Cardiac fibroblast (primary cell): Measurements from ENCODE around the gene HOXD11.

ENCODE experiments used
- DNase-seq, 2 donors: peaks; one replicate each; pipeline versions ENCODE4 v3.0.0 to v3.0.0-alpha.2; 2010; ENCODE audit warnings: low read depth in 2 of 2
- H3K4me3 ChIP-seq, 2 donors: replicated peaks in 1 of 2; 1 replicate in 1 of 2; 2 replicates in 1 of 2; pipeline ENCODE4 v1.5.1; 2011; ENCODE audit warnings: low read depth in 2 of 2, low read length in 2 of 2, mild to moderate bottlenecking in 2 of 2, moderate library complexity in 1 of 2
- TF ChIP-seq, protein P1 (sequence below): IDR thresholded peaks from one replicate; pipeline ENCODE4 v1.5.1; 2011; ENCODE audit warnings: low read depth, mild to moderate bottlenecking, low read length, inconsistent platforms

Gene HOXD11

DNA sequence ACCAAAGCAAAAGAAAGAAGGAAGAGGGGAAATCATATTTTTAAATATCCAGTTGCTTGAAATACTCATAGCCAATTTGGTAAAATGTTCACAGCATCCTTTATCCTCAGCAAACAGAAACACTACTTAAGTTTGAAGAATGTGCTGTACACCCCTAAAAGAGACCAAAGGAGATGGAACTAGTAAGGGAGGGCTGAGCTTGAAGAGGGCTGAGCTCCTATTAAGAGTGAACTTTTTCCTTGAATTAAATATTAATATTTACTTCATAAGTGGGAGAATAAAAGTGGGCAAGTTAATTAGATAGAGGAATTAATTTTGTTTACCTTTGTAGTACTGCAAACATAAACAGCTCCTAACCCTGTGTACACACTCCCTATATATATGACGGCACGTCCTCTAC is 30.3 kb upstream of the HOXD11 start:
- H3K4me3 ChIP-seq, result no peak overlapping the region
- DNase-seq, result no peak
- TF ChIP-seq, protein P1, sequence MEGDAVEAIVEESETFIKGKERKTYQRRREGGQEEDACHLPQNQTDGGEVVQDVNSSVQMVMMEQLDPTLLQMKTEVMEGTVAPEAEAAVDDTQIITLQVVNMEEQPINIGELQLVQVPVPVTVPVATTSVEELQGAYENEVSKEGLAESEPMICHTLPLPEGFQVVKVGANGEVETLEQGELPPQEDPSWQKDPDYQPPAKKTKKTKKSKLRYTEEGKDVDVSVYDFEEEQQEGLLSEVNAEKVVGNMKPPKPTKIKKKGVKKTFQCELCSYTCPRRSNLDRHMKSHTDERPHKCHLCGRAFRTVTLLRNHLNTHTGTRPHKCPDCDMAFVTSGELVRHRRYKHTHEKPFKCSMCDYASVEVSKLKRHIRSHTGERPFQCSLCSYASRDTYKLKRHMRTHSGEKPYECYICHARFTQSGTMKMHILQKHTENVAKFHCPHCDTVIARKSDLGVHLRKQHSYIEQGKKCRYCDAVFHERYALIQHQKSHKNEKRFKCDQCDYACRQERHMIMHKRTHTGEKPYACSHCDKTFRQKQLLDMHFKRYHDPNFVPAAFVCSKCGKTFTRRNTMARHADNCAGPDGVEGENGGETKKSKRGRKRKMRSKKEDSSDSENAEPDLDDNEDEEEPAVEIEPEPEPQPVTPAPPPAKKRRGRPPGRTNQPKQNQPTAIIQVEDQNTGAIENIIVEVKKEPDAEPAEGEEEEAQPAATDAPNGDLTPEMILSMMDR, result no peak

DNA sequence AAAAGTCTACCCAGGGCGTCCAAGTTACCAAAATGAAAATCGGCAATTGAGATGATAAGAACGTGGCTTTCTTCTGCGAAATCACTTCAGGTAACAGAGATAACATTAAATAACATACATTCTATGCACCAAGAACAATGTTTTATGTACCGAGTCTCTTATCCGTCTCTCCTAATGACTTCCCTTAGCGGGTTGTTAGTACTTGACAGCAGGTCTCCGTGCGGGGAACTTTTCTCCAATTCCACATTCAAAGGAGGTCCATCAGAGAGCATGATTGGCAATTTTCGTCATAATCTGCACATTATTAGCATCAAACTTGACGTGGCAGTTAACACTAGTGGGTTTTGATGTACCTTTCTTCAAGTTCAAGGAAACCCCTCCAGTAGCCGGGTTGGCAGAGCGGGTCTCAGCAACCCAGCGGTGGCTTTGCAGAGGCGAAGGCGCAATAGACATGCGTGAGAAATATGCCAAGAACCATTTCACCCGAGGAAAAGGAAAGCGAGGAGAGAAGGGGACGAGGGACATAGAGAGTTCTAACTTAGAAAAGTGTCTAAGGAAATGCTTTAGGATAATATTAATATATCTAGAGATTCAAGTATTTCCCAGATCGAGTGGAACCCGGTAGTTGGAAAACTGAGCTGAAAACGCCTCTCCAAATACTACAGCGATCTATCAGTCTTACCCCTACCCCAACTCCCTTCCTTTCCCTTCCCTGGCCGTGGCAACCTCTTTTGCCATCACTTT is 28.4 kb upstream of the HOXD11 start:
- no peak overlapping the region for H3K4me3 ChIP-seq
- TF ChIP-seq, protein P1, result no peak
- DNase-seq, result no peak

DNA sequence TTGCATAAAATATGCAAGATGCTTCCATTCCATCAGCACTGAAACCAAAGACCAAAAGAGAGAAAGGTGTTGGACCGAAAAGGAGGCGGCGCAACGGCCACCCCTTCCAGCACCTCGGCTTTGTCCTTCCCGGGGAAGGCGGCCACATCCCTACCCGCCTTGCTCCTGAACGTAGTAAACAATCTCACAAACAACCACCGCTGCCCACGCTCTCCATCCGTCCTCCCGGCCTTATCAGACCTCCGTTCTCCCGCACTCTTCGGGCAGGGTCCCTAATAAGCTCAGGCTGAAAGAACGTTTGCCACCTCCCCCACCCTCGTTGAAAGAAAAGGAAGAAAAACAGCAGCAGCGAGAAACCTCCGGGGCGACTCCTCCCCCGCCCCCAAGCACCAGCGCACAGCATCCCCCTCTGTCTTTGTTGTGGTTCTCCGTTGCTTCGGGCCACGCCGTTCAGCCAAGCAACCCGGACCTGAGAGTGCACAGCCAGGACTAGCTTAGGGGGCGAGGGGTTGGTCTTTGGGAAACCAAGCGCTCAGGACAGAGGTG is 27.7 kb upstream of the HOXD11 start:
- TF ChIP-seq, protein P1, result no peak
- no peak overlapping the region for H3K4me3 ChIP-seq
- DNase-seq, result no peak

DNA sequence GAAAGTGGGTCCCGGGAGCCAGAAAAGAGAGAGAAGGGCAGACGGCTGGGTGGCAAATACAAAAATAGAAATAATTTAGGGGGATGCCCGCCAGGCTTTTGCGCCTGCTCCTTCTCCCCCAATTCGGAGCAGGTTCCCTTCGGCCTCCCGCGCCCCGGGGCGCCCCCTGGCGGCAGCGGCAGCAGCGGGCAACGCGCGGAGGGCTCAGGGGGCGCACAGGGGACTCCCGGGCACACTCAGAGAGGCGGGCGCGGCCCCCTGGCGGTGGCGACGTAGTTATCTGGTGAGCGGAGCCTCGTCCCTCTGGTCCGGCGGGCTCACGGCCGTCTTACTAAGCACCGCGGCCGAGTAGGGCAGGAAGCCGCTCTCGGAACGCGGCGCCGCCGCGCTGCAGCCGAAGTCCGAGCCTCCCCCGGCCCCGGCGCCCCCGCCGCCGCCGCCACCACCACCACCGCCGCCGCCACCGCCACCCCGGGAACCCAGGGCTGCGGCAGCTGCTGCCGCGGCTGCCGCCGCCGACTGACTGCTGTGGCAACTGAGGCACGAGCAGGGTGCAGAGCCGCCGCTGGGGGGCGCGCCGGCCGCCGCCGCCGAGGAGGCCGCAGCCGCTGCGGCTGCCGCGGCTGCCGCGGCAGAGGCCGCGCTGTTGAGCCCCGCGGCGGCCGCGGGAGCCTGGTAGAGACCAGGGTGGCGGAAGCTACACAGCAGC is 27.1 kb upstream of the HOXD11 start:
- H3K4me3 ChIP-seq, result no peak overlapping the region
- TF ChIP-seq, protein P1, result no peak
- DNase-seq, result peak; percentile 23 to 27

DNA sequence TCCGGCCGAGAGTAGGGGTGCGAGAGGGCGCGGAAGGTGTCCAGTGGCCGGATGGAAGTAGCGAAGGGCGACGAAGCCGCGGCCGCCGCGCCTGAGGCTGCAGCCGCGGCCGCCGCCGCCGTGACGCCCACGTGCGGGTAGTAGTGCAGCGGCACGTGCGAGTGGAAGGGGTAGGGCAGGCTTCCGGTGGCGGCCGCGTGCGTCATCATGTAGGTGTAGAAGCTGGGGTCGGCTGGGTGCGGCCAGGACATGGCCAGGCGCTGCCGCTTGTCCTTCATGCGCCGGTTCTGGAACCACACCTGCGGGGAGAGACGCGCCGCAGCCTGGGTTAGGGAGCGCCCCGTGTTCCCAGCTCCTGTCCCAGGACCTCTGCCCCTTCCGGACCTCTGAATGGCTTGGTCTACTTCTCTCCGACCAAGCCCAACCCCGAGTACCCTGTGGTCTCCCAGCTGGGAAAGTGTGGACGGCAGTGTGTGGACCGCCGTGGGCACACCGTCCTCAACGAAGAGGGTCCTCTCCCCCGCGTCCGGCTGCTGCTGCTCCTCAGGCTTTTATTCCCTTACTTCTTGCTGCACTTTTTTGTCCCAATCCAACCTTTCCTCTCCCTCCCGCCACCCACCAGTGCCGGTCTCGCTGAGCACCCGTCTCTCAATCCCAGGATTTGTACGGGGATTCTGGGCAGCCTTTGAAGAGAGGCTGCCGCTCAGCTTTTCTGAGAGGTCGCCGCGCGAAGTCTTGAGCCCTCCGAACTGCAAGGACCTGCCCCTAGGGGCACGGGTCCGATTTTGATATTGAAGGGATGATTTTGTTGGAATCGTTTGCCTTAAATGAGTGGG is 26.3 kb upstream of the HOXD11 start:
- no peak for DNase-seq
- H3K4me3 ChIP-seq, result no peak overlapping the region
- TF ChIP-seq, protein P1, result no peak

DNA sequence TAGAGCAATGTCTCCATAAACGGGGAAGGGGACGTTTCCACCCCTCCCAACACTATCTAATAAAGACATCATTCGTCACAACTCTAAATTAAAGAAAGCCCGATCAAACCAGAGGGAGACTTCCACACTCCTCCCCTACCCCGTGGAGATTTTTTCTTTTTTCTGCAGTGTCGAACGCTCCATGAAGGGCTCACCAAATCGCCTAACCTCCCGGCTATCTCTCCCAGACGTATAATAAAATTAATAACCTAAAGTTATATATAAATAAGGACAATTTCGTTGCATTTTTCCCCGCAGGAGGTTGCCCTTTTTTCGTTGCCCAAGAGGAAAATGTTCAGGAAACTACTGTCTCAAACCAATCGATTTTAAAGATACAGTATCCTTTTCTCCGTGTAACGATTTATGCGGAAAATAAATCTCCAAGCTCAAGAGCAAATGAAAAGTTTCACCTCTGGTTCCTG is 25.7 kb upstream of the HOXD11 start:
- H3K4me3 ChIP-seq, result no peak overlapping the region
- TF ChIP-seq, protein P1, result no peak
- DNase-seq, result no peak
